GM12878 (cell line): ENCODE measurements around the gene PLCD1. TPM values are rescaled to one million over a fixed set of nuclear protein-coding genes. Genes with fewer than 3 reads are reported as not detected.

Experiments
- ATAC-seq: fragments of 200-7000 bp; cut with Tn5 transposase; 3 replicates; pipeline ENCODE4 v1.9.1; 2020; ENCODE audit warnings: mild to moderate bottlenecking, moderate library complexity
- BruUV-seq: library from RNA; stranded (reverse); fragments of 400-500 nt; replicated peaks from 2 replicates; lab custom pipeline; 2021; lab: Mats Ljungman, UMichigan
- CTCF ChIA-PET: fragments of 300-600 bp; sonication (Branson Sonifier 250); formaldehyde crosslinking; extraction: SDS; loops from one replicate; lab custom pipeline; 2021; ENCODE audit warnings: inconsistent platforms; lab: Yijun Ruan, JAX
- POLR2A ChIA-PET: fragments of 350-600 bp; formaldehyde crosslinking; extraction: SDS; loops from one replicate; lab custom pipeline; 2021; ENCODE audit warnings: inconsistent platforms; lab: Charles Lee
- RAD21 ChIA-PET: fragments of 300-600 bp; sonication (Branson Sonifier 250); formaldehyde crosslinking; loops from one replicate; lab custom pipeline; 2023; ENCODE audit warnings: antibody characterized with exemption; ENCODE audit not compliant: unreplicated experiment; lab: Charles Lee
- SMC1A ChIA-PET: fragments of 300-600 bp; sonication (Branson Sonifier 250); formaldehyde crosslinking; loops from one replicate; lab custom pipeline; 2023; ENCODE audit not compliant: unreplicated experiment, uncharacterized antibody; lab: Charles Lee
- DNase-seq: peaks from one replicate; pipeline ENCODE4 v3.0.0-alpha.2; 2011; ENCODE audit warnings: low read depth, low spot score
- FAIRE-seq: peaks from 3 replicates; lab custom pipeline; 2011; peaks lifted over from hg19 to GRCh38; lab: Jason Lieb, UNC
- H2AFZ ChIP-seq: 2 replicates; pipeline ENCODE4 v1.6.0; 2011; ENCODE audit warnings: low read depth, low read length, control low read depth; ENCODE audit not compliant: control insufficient read depth
- H3K27ac ChIP-seq: 2 replicates; pipeline ENCODE4 v1.5.1; 2011; ENCODE audit warnings: control low read depth; ENCODE audit not compliant: control insufficient read depth, insufficient read depth
- H3K27me3 ChIP-seq, 2 experiments: replicated peaks in 1 of 2; 2 replicates each; pipeline versions ENCODE4 v1.6.0 to v1.6.1; 2011; ENCODE audit warnings: low read length in 1 of 2; ENCODE audit not compliant: control insufficient read depth in 2 of 2, insufficient read depth in 2 of 2
- H3K36me3 ChIP-seq, 2 experiments: 2 replicates each; pipeline ENCODE4 v1.5.1; 2011; ENCODE audit warnings: low read length in 1 of 2; ENCODE audit not compliant: control insufficient read depth in 2 of 2, insufficient read depth in 2 of 2
- H3K4me1 ChIP-seq: 2 replicates; pipeline ENCODE4 v1.6.1; 2011; ENCODE audit warnings: mild to moderate bottlenecking, low read length, moderate library complexity, mixed read lengths; ENCODE audit not compliant: control insufficient read depth, insufficient read depth
- H3K4me2 ChIP-seq: 2 replicates; pipeline ENCODE4 v1.6.0; 2011; ENCODE audit warnings: control low read depth; ENCODE audit not compliant: control insufficient read depth, insufficient read depth
- H3K4me3 ChIP-seq: fragments of 200-600 bp; sonication (generic); 2 replicates; pipeline ENCODE4 v1.5.1; 2016
- H3K79me2 ChIP-seq: 2 replicates; pipeline ENCODE4 v1.6.0; 2011; ENCODE audit warnings: low read length; ENCODE audit not compliant: control insufficient read depth, insufficient read depth
- H3K9ac ChIP-seq: 2 replicates; pipeline ENCODE4 v1.8.0; 2011; ENCODE audit warnings: low read length, control low read depth, mixed read lengths; ENCODE audit not compliant: control insufficient read depth, insufficient read depth
- H3K9me3 ChIP-seq: replicated peaks from 3 replicates; pipeline ENCODE4 v1.5.1; 2011; ENCODE audit warnings: mild to moderate bottlenecking, low read length; ENCODE audit not compliant: control insufficient read depth, insufficient read depth
- H4K20me1 ChIP-seq: 2 replicates; pipeline ENCODE4 v1.6.0; 2011; ENCODE audit not compliant: control insufficient read depth, insufficient read depth
- ATF7 ChIP-seq: fragments of 450-650 bp; IDR thresholded peaks from 2 replicates; pipeline ENCODE4 v1.6.1; 2016; ENCODE audit warnings: low read depth, mild to moderate bottlenecking
- BCL3 ChIP-seq: IDR thresholded peaks from 2 replicates; pipeline ENCODE4 v1.6.1; 2011; ENCODE audit warnings: borderline replicate concordance, low read depth, mild to moderate bottlenecking, moderate library complexity, low read length; ENCODE audit not compliant: insufficient read depth, poor library complexity, severe bottlenecking
- BMI1 ChIP-seq: fragments of 450-650 bp; IDR thresholded peaks from 2 replicates; pipeline ENCODE4 v1.6.1; 2016; ENCODE audit warnings: mild to moderate bottlenecking, moderate library complexity, borderline replicate concordance
- IKZF2 ChIP-seq, 2 experiments: fragments of 450-650 bp; IDR thresholded peaks; 2 replicates each; pipeline ENCODE4 v1.6.1; 2017; ENCODE audit warnings: mild to moderate bottlenecking in 2 of 2, moderate library complexity in 2 of 2
- NFXL1 ChIP-seq: fragments of 450-650 bp; IDR thresholded peaks from 2 replicates; pipeline ENCODE4 v1.6.1; 2017; ENCODE audit warnings: antibody characterized with exemption, mild to moderate bottlenecking, borderline replicate concordance
- NR2F1 ChIP-seq: fragments of 450-650 bp; conservative IDR thresholded peaks from 2 replicates; pipeline ENCODE4 v1.6.1; 2017; ENCODE audit warnings: mild to moderate bottlenecking
- PBX3 ChIP-seq: IDR thresholded peaks from 2 replicates; pipeline ENCODE4 v1.6.1; 2011; ENCODE audit warnings: mild to moderate bottlenecking, low read depth, low read length, moderate library complexity; ENCODE audit not compliant: insufficient replicate concordance
- RB1 ChIP-seq: fragments of 450-650 bp; formaldehyde crosslinking; IDR thresholded peaks from 2 replicates; pipeline ENCODE4 v1.6.1; 2017; ENCODE audit warnings: mild to moderate bottlenecking, borderline replicate concordance
- RCOR1 ChIP-seq: conservative IDR thresholded peaks from 2 replicates; pipeline ENCODE4 v1.6.1; 2012; ENCODE audit warnings: low read depth, low read length, improper control_type of control experiment
- SKIL ChIP-seq: fragments of 450-650 bp; IDR thresholded peaks from 2 replicates; pipeline ENCODE4 v1.6.1; 2017; ENCODE audit warnings: mild to moderate bottlenecking, low read depth, inconsistent platforms; ENCODE audit not compliant: poor library complexity, severe bottlenecking
- SPI1 ChIP-seq: IDR thresholded peaks from 2 replicates; pipeline ENCODE4 v1.6.1; 2011; ENCODE audit warnings: low read depth, mild to moderate bottlenecking, low read length, moderate library complexity, borderline replicate concordance; ENCODE audit not compliant: insufficient read depth
- YBX1 ChIP-seq: fragments of 450-650 bp; IDR thresholded peaks from 2 replicates; pipeline ENCODE4 v1.6.1; 2016; ENCODE audit warnings: antibody characterized with exemption
- ZNF24 ChIP-seq: fragments of 450-650 bp; IDR thresholded peaks from 2 replicates; pipeline ENCODE4 v1.6.1; 2017; ENCODE audit warnings: antibody characterized with exemption, mild to moderate bottlenecking
- ZNF592 ChIP-seq: fragments of 450-650 bp; IDR thresholded peaks from 2 replicates; pipeline ENCODE4 v1.6.1; 2017; ENCODE audit warnings: mild to moderate bottlenecking, moderate library complexity
- WGBS: methylation state at CpG from one replicate; pipeline ENCODE4 v1.1.6; 2016; ENCODE audit warnings: low lambda C conversion rate; ENCODE audit not compliant: insufficient replicate concordance, insufficient coverage; ENCODE audit errors: missing lambda C conversion rate; 5-methylcytosine and 5-hydroxymethylcytosine counted together
- in situ Hi-C: fragments of 300-500 bp; cut with MboI; formaldehyde crosslinking; loops from 9 replicates; pipeline ENCODE4 v1.14.3; 2018; ENCODE audit warnings: mixed read lengths
- intact Hi-C: fragments of 100-400 bp; cut with micrococcal nuclease; formaldehyde crosslinking; loops from one replicate; pipeline ENCODE4 v1.14.2; 2022; ENCODE audit not compliant: unreplicated experiment
- polyA plus RNA-seq, 11 experiments: library from polyadenylated mRNA; depleted of rRNA in 4 of 11; unstranded in 6 of 11; stranded (reverse) in 5 of 11; fragments of >200 nt; fragmentation: Nextera tagmentation in 4 of 11; fragmentation: Illumina TruSeq in 1 of 11; extraction: Ambion mirVana in 4 of 11; extraction: Trizol in 1 of 11; gene quantifications; 1 replicate in 1 of 11; 2 replicates in 10 of 11; pipeline versions ENCODE4 v1.2.1 to v1.2.3, GENCODE V29; 2011 to 2016; ENCODE audit warnings: inconsistent platforms in 2 of 11, missing spikeins in 2 of 11, low read depth in 1 of 11
- total RNA-seq, 4 experiments: library from RNA; depleted of rRNA in 3 of 4; stranded (reverse); fragments of >200 nt in 3 of 4; fragmentation: Illumina TruSeq in 1 of 4; extraction: Trizol in 1 of 4; gene quantifications; 2 replicates each; pipeline versions ENCODE4 v1.2.1 to v1.2.3, GENCODE V29; 2013 to 2021

PLCD1 gene
- total and polyA plus RNA-seq, 10 of the 15 experiments (the other 5 are each of a cell fraction or from before 2014, with no cell fraction given) = 0.20 to 3.9 (median 1.2) TPM; not detected in 1

- Histone ChIP-seq H3K4me1 (no peaks in the 10 kb centered on the region; the same call in none of the 2 replicates), H2AFZ (no peak overlapping the region), H3K27ac (no peak overlapping the region), H3K79me2 (no peaks in the 10 kb centered on the region), H3K27me3 (peaks cover 8 to 17% of the 10 kb centered on the region in 2 experiments), H3K4me3 (no peak overlapping the region), H3K9ac (no peak overlapping the region), H3K4me2 (no peak overlapping the region), H3K36me3 (no peaks in the 10 kb centered on the region), H4K20me1 (no peaks in the 10 kb centered on the region), H3K9me3 (no peaks in the 10 kb centered on the region)
- WGBS = 52% methylated on average over 6 of the region's 6 CpGs
- intact Hi-C loops = no loop called here
- no peak for ATAC-seq
- no TSS peak for BruUV-seq
- in situ Hi-C loops = no loop called here
- FAIRE-seq = no peak
- ChIA-PET CTCF (no interaction called here), RAD21 (no interaction called here), POLR2A (no interaction called here), SMC1A (no interaction called here)
- no peak for DNase-seq
- no peak for TF ChIP-seq YBX1
- no peak for TF ChIP-seq PBX3
- TF ChIP-seq NR2F1 = no peak
- no peak for TF ChIP-seq RB1
- TF ChIP-seq RCOR1 = no peak
- no peak for TF ChIP-seq ZNF592
- TF ChIP-seq ATF7 = no peak
- no peak for TF ChIP-seq BCL3
- no peak for TF ChIP-seq SPI1
- no peak for TF ChIP-seq SKIL
- no peak for TF ChIP-seq NFXL1
- TF ChIP-seq IKZF2 (IDR thresholded peaks at IDR 0.05) = no peak
- no peak for TF ChIP-seq BMI1
- no peak for TF ChIP-seq ZNF24
Observed at GRCh38 chr3:38027466-38028465, 1.7 kb downstream of the PLCD1 start.
